Natural killer cell (primary cell): ENCODE data around the gene ASB6. TPM values are rescaled to one million over a fixed set of nuclear protein-coding genes. Genes with fewer than 3 reads are reported as not detected.
"Not testable (repeated sequence)": the region's sequence is repeated elsewhere in the genome, so short reads cannot be mapped to it uniquely, and the experiment has no call there.

Source experiments
- ATAC-seq, 3 donors: fragments of 150-1000 bp in 2 of 3; fragments of 200-7000 bp in 1 of 3; cut with Tn5 transposase; 1 replicate in 1 of 3; 2 replicates in 2 of 3; pipeline ENCODE4 v1.10.0; 2021; ENCODE audit warnings: mild to moderate bottlenecking in 2 of 3, moderate library complexity in 2 of 3
- DNase-seq, 2 donors: peaks; one replicate each; pipeline versions ENCODE4 v3.0.0 to v3.0.0-alpha.2; 2013 to 2021; ENCODE audit warnings: mixed read lengths in 1 of 2
- H3K27ac ChIP-seq: one replicate; pipeline ENCODE4 v1.5.1; 2013; ENCODE audit warnings: mild to moderate bottlenecking, low read length
- H3K27me3 ChIP-seq: one replicate; pipeline ENCODE4 v1.6.1; 2013; ENCODE audit warnings: low read length; ENCODE audit not compliant: control insufficient read depth, insufficient read depth
- H3K36me3 ChIP-seq: one replicate; pipeline ENCODE4 v1.6.1; 2013; ENCODE audit warnings: low read length; ENCODE audit not compliant: control insufficient read depth, insufficient read depth
- H3K4me1 ChIP-seq: one replicate; pipeline ENCODE4 v1.6.1; 2013; ENCODE audit warnings: low read length; ENCODE audit not compliant: control insufficient read depth, insufficient read depth
- H3K4me3 ChIP-seq: one replicate; pipeline ENCODE4 v1.5.1; 2013; ENCODE audit warnings: low read length
- H3K9me3 ChIP-seq: one replicate; pipeline ENCODE4 v1.6.1; 2013; ENCODE audit warnings: low read length; ENCODE audit not compliant: control insufficient read depth, insufficient read depth
- H3K27ac Mint-ChIP-seq, 2 donors: one replicate each; pipeline ENCODE4 v1.8.0; 2022; ENCODE audit warnings: mild to moderate bottlenecking in 2 of 2, mixed read lengths in 2 of 2, moderate library complexity in 1 of 2
- H3K27me3 Mint-ChIP-seq, 2 donors: one replicate each; pipeline ENCODE4 v1.8.0; 2022; ENCODE audit warnings: low read depth in 2 of 2, mixed read lengths in 2 of 2
- H3K36me3 Mint-ChIP-seq: one replicate; pipeline ENCODE4 v1.8.0; 2022; ENCODE audit warnings: mixed read lengths
- H3K4me1 Mint-ChIP-seq, 2 donors: one replicate each; pipeline ENCODE4 v1.8.0; 2022; ENCODE audit warnings: mixed read lengths in 2 of 2
- H3K4me3 Mint-ChIP-seq: one replicate; pipeline ENCODE4 v1.8.0; 2022; ENCODE audit warnings: mild to moderate bottlenecking, moderate library complexity, mixed read lengths
- H3K9me3 Mint-ChIP-seq, 2 donors: one replicate each; pipeline ENCODE4 v1.8.0; 2022; ENCODE audit warnings: mixed read lengths in 2 of 2
- WGBS: methylation state at CpG from one replicate; pipeline ENCODE4 v1.1.7; 2013; ENCODE audit warnings: missing lambda C conversion rate; ENCODE audit not compliant: insufficient coverage; 5-methylcytosine and 5-hydroxymethylcytosine counted together
- intact Hi-C: fragments of 100-400 bp; cut with micrococcal nuclease; formaldehyde crosslinking; loops from one replicate; pipeline ENCODE4 v1.14.2; 2022
- total RNA-seq, 4 donors: library from RNA; stranded (reverse); fragments of 120-200 nt in 1 of 4; gene quantifications; one replicate each; pipeline versions ENCODE4 v1.2.3 to v1.2.4, GENCODE V29; 2013 to 2022
- TF ChIP-seq, protein P1 (sequence below): fragments of 200-600 bp; IDR thresholded peaks from one replicate; pipeline ENCODE4 v1.8.0; 2022; ENCODE audit warnings: antibody characterized with exemption

The ASB6 gene
- total RNA-seq, 3 donors from 2014 or later (not counting 1 experiment from before 2014, with no cell fraction given): 21.9 to 35.4 (median 32.4) TPM

DNA sequence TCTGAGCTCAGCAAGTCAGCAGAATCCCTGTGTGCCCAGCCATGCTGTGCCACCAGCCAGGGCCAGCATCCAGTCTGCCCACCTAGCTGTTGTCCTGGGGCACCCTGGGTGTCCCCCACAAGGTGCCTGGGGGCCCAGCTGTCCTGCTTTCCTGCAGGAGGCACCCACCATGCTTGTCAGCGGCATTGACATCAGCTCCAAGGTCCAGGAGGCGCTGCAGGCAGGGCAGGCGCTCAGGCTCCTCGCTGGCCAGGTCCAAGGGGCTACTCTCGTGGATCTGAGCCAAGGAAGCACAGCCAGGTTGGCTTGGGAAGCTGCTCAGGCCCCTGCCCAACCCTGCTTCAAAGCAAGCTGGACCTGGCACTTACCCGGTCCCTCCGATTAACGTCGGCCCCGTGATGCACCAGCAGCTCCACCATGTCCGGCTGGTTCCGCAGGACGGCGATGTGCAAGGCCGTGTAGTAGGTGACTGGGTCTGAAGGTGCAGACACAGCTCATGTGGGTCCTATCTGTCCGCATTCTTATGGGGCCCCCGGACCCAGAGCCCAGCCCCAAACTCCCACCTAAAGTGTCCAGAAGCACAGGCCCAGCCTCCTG lies 2.8 kb downstream of the ASB6 start:
- Histone ChIP-seq H3K9me3 (no peaks in the 10 kb centered on the region), H3K4me1 (peaks cover 23% of the 10 kb centered on the region), H3K4me3 (no peak overlapping the region), H3K36me3 (peaks cover 38% of the 10 kb centered on the region), H3K27me3 (no peaks in the 10 kb centered on the region), H3K27ac (no peak overlapping the region)
- Mint-ChIP-seq H3K36me3 (no peaks in the 10 kb centered on the region), H3K9me3 (no peaks in the 10 kb centered on the region), H3K27ac (no peak overlapping the region), H3K4me3 (no peak overlapping the region), H3K27me3 (no peaks in the 10 kb centered on the region), H3K4me1 (peaks cover 6 to 37% of the 10 kb centered on the region in 2 donors)
- WGBS: 96% methylated on average over 17 of the region's 17 CpGs
- DNase-seq (no peak), ATAC-seq (no peak)
- intact Hi-C loops: no loop called here
- TF ChIP-seq, protein P1, sequence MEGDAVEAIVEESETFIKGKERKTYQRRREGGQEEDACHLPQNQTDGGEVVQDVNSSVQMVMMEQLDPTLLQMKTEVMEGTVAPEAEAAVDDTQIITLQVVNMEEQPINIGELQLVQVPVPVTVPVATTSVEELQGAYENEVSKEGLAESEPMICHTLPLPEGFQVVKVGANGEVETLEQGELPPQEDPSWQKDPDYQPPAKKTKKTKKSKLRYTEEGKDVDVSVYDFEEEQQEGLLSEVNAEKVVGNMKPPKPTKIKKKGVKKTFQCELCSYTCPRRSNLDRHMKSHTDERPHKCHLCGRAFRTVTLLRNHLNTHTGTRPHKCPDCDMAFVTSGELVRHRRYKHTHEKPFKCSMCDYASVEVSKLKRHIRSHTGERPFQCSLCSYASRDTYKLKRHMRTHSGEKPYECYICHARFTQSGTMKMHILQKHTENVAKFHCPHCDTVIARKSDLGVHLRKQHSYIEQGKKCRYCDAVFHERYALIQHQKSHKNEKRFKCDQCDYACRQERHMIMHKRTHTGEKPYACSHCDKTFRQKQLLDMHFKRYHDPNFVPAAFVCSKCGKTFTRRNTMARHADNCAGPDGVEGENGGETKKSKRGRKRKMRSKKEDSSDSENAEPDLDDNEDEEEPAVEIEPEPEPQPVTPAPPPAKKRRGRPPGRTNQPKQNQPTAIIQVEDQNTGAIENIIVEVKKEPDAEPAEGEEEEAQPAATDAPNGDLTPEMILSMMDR: no peak

DNA sequence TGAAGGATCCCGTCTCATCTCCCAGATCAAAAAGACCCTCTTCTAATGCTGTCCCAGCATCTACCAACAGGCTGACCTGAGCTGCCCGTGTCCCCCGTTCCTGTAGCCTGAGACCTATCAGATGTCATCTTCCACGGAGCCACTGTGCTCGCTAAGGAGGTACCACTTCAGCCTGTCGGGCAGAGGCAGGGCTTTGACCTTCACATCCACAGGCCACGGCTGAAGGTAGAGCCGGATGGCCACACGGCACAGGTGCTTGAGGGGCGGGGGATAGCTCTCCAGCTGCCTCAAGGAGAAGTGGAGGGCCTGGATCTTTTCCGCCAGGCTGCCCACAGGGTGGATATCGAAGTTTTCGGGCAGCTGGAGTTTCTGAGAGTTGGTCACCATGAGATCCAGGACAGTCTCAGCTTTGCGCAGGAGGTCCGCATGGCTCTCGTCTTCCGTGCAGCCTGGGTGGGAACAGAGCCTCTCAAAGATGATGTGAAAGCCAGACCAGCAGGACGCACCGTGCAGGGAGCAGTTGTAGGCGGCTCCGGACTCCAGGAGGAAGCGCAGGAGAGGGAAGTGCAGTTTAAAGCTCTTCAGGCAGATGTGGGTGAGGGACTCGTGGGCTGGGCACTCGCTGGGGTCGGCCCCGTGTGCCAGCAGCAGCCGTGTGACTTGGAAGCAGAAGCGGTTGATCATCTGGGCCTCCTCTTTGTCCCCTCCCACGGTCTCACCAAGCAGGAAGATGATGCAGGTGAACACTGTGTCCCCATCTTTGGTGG lies 4.1 kb downstream of the ASB6 start:
- WGBS: 90% methylated on average over 29 of the region's 29 CpGs
- H3K9me3 Mint-ChIP-seq: no peaks in the 10 kb centered on the region
- no peaks in the 10 kb centered on the region for H3K27me3 Mint-ChIP-seq
- H3K4me3 Mint-ChIP-seq: peak overlapping the region; percentile 61
- H3K27ac Mint-ChIP-seq: peak overlapping the region in 1 of 2 donors; percentile 55
- no peaks in the 10 kb centered on the region for H3K27me3 ChIP-seq
- ATAC-seq: no peak
- DNase-seq: peak in 1 of 2 donors; percentile 6
- H3K36me3 ChIP-seq: peaks cover 50% of the 10 kb centered on the region
- H3K4me3 ChIP-seq: no peak overlapping the region
- intact Hi-C loops: no loop called here
- peaks cover 23% of the 10 kb centered on the region for H3K4me1 ChIP-seq
- no peak overlapping the region for H3K27ac ChIP-seq
- H3K36me3 Mint-ChIP-seq: no peaks in the 10 kb centered on the region
- TF ChIP-seq, protein P1: no peak
- no peaks in the 10 kb centered on the region for H3K9me3 ChIP-seq
- H3K4me1 Mint-ChIP-seq: peaks cover 6 to 37% of the 10 kb centered on the region in 2 donors

DNA sequence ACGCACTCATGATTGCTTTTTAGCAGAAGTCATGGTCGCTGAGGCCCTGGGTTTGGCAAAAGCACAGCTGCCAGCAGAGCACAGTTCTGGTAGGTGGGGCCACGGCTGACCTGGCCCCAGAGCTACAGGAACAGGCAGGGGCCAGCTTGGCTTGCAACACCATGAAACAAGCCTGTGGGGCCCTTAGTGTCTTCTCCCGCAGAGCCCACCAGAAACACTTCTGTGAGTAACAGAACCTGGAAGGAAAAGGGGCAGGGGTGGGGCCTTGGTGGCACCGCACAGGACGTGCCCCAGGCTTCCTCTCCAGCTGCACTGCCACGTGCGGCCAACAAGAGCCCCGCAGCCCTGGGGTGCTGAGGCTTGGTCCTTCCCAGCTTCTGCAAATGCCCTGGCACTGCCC lies 4.8 kb downstream of the ASB6 start:
- no peaks in the 10 kb centered on the region for H3K9me3 ChIP-seq
- H3K27me3 ChIP-seq: no peaks in the 10 kb centered on the region
- Mint-ChIP-seq H3K36me3 (no peaks in the 10 kb centered on the region), H3K27ac (no peak overlapping the region), H3K4me3 (no peak overlapping the region), H3K9me3 (no peaks in the 10 kb centered on the region), H3K4me1 (peaks cover 6 to 36% of the 10 kb centered on the region in 2 donors), H3K27me3 (no peaks in the 10 kb centered on the region)
- H3K27ac ChIP-seq: no peak overlapping the region
- DNase-seq (no peak), ATAC-seq (no peak)
- peaks cover 19% of the 10 kb centered on the region for H3K4me1 ChIP-seq
- peaks cover 53% of the 10 kb centered on the region for H3K36me3 ChIP-seq
- TF ChIP-seq, protein P1: no peak
- WGBS: 30% methylated on average over 9 of the region's 9 CpGs
- H3K4me3 ChIP-seq: no peak overlapping the region
- intact Hi-C loops: no loop called here

DNA sequence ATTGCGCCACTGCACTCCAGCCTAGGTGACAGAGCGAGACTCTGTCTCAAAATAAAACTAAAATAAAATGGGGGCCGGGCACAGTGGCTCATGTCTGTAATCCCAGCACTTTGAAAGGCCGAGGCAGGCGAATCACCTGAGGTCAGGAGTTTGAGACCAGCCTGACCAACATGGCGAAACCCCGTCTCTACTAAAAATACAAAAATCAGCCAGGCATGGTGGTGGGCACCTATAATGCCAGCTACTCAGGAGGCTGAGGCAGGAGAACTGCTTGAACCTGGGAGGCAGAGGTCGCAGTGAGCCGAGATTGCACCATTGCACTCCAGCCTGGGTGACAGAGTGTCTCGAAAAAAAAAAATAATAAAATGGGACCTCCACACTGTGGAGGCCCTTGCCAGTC lies 5.6 kb downstream of the ASB6 start:
- H3K27ac Mint-ChIP-seq, H3K27me3 Mint-ChIP-seq, H3K27me3 ChIP-seq, ATAC-seq, DNase-seq, H3K9me3 Mint-ChIP-seq, H3K4me3 Mint-ChIP-seq, H3K36me3 Mint-ChIP-seq, intact Hi-C loops, H3K4me3 ChIP-seq, H3K27ac ChIP-seq, H3K9me3 ChIP-seq: not testable (repeated sequence)
- WGBS: 96% methylated on average over 10 of the region's 10 CpGs
- peaks cover 53% of the 10 kb centered on the region for H3K36me3 ChIP-seq
- H3K4me1 ChIP-seq: peaks cover 17% of the 10 kb centered on the region
- peaks cover 5 to 41% of the 10 kb centered on the region in 2 donors for H3K4me1 Mint-ChIP-seq
